Activated CD8-positive, alpha-beta memory T cell treated with anti-CD3 and anti-CD28 coated beads, Interleukin-2, amount 50 U/mL, for 1 hour (primary cell): ENCODE results near the gene SCN5A.
"Not testable (repeated sequence)": the region's sequence is repeated elsewhere in the genome, so short reads cannot be mapped to it uniquely, and the experiment has no call there.

Source experiments
- DNase-seq: peaks from one replicate; pipeline ENCODE4 v3.0.0-alpha.2; 2020; ENCODE audit errors: extremely low read depth

Gene SCN5A

GRCh38 chr3:38579141-38579540, 70.3 kb downstream of the SCN5A start:
- no peak for DNase-seq

- DNase-seq = no peak
Observed at GRCh38 chr3:38578551-38578950, 70.9 kb downstream of the SCN5A start.

- no peak for DNase-seq
Observed at GRCh38 chr3:38578081-38578475, 71.4 kb downstream of the SCN5A start.

GRCh38 chr3:38577371-38578080, 72.0 kb downstream of the SCN5A start:
- DNase-seq = no peak

GRCh38 chr3:38576526-38577370, 72.7 kb downstream of the SCN5A start:
- DNase-seq = no peak

- no peak for DNase-seq
Observed at GRCh38 chr3:38576131-38576525, 73.4 kb downstream of the SCN5A start.

- DNase-seq = no peak
Observed at GRCh38 chr3:38575279-38575843, 74.1 kb downstream of the SCN5A start.

- DNase-seq = no peak
Observed at GRCh38 chr3:38574411-38575278, 74.8 kb downstream of the SCN5A start.

- DNase-seq = no peak
Observed at GRCh38 chr3:38573556-38573955, 75.9 kb downstream of the SCN5A start.

GRCh38 chr3:38573111-38573510, 76.4 kb downstream of the SCN5A start:
- DNase-seq = no peak

GRCh38 chr3:38567498-38567897, 82.0 kb downstream of the SCN5A start:
- DNase-seq = no peak

- DNase-seq = not testable (repeated sequence)
Observed at GRCh38 chr3:38566794-38567193, 82.7 kb downstream of the SCN5A start.

GRCh38 chr3:38566215-38566528, 83.3 kb downstream of the SCN5A start:
- DNase-seq = no peak

- no peak for DNase-seq
Observed at GRCh38 chr3:38565339-38566214, 83.9 kb downstream of the SCN5A start.

GRCh38 chr3:38564631-38565338, 84.7 kb downstream of the SCN5A start:
- no peak for DNase-seq

- no peak for DNase-seq
Observed at GRCh38 chr3:38563886-38564270, 85.6 kb downstream of the SCN5A start.

GRCh38 chr3:38563070-38563885, 86.2 kb downstream of the SCN5A start:
- no peak for DNase-seq

GRCh38 chr3:38562467-38562925, 87.0 kb downstream of the SCN5A start:
- no peak for DNase-seq

GRCh38 chr3:38561746-38562466, 87.6 kb downstream of the SCN5A start:
- DNase-seq = no peak
